Panc1 (cell line): ENCODE results near the gene MED14. TPM values are rescaled to one million over a fixed set of nuclear protein-coding genes. Genes with fewer than 3 reads are reported as not detected.

Source experiments
- ATAC-seq: fragments of 200-7000 bp; cut with Tn5 transposase; 2 replicates; pipeline ENCODE4 v1.9.1; 2020; ENCODE audit warnings: mild to moderate bottlenecking, moderate library complexity
- BruUV-seq: library from RNA; stranded (reverse); fragments of 400-500 nt; replicated peaks from 2 replicates; lab custom pipeline; 2021; lab: Mats Ljungman, UMichigan
- CTCF ChIA-PET: fragments of 300-600 bp; sonication (Branson Sonifier 250); formaldehyde crosslinking; loops from one replicate; lab custom pipeline; 2022; ENCODE audit warnings: antibody characterized with exemption; lab: Charles Lee
- POLR2A ChIA-PET: fragments of 300-600 bp; sonication (Branson Sonifier 250); formaldehyde crosslinking; loops from one replicate; lab custom pipeline; 2022; ENCODE audit warnings: antibody characterized with exemption; lab: Charles Lee
- DNase-seq: peaks from one replicate; pipeline ENCODE4 v3.0.0-alpha.2; 2010; ENCODE audit warnings: low read depth, low spot score
- H3K27ac ChIP-seq: 2 replicates; pipeline ENCODE4 v1.5.1; 2011; ENCODE audit warnings: mild to moderate bottlenecking, low read length, inconsistent platforms
- H3K27me3 ChIP-seq: fragments of 200-500 bp; sonication (Bioruptor generic); 2 replicates; pipeline ENCODE4 v1.6.0; 2014; ENCODE audit warnings: low read length, inconsistent platforms; ENCODE audit not compliant: control insufficient read depth, insufficient read depth
- H3K36me3 ChIP-seq: fragments of 200-500 bp; sonication (Bioruptor generic); 2 replicates; pipeline ENCODE4 v1.5.1; 2014; ENCODE audit warnings: inconsistent platforms, mild to moderate bottlenecking, low read length, moderate library complexity; ENCODE audit not compliant: control insufficient read depth, insufficient read depth
- H3K4me1 ChIP-seq: 2 replicates; pipeline ENCODE4 v1.5.1; 2011; ENCODE audit warnings: inconsistent platforms, mild to moderate bottlenecking, low read length, moderate library complexity; ENCODE audit not compliant: control insufficient read depth, insufficient read depth
- H3K4me3 ChIP-seq, 2 experiments: 2 replicates each; pipeline ENCODE4 v1.5.1; 2011 to 2012; ENCODE audit warnings: low read depth in 2 of 2, low read length in 2 of 2, mild to moderate bottlenecking in 2 of 2, inconsistent platforms in 1 of 2, moderate library complexity in 1 of 2
- H3K9me3 ChIP-seq: fragments of 200-500 bp; sonication (Bioruptor generic); 2 replicates; pipeline ENCODE4 v1.5.1; 2014; ENCODE audit warnings: low read depth, mild to moderate bottlenecking, inconsistent platforms, low read length, moderate library complexity; ENCODE audit not compliant: control insufficient read depth, insufficient read depth
- CTCF ChIP-seq: fragments of 450-650 bp; IDR thresholded peaks from 2 replicates; pipeline ENCODE4 v1.5.1; 2017; ENCODE audit warnings: mild to moderate bottlenecking
- POLR2AphosphoS5 ChIP-seq: IDR thresholded peaks from 2 replicates; pipeline ENCODE4 v1.6.1; 2012; ENCODE audit warnings: mild to moderate bottlenecking, low read depth, low read length, moderate library complexity
- REST ChIP-seq, 2 experiments: IDR thresholded peaks; 2 replicates each; pipeline ENCODE4 v1.6.1; 2011 to 2012; ENCODE audit warnings: low read depth in 2 of 2, control low read depth in 1 of 2, low read length in 1 of 2, mild to moderate bottlenecking in 1 of 2, moderate library complexity in 1 of 2; ENCODE audit not compliant: insufficient read depth in 1 of 2
- SIN3A ChIP-seq: IDR thresholded peaks from 2 replicates; pipeline ENCODE4 v1.6.1; 2012; ENCODE audit warnings: low read depth, mild to moderate bottlenecking, low read length, moderate library complexity, borderline replicate concordance; ENCODE audit not compliant: insufficient read depth
- TCF7L2 ChIP-seq: IDR thresholded peaks from 2 replicates; pipeline ENCODE4 v1.6.1; 2011; ENCODE audit warnings: mild to moderate bottlenecking, low read depth, low read length, inconsistent platforms
- in situ Hi-C: cut with HindIII; loops from 2 replicates; pipeline ENCODE4 v1.10.0; 2016; ENCODE audit warnings: low sequenced_read_pairs, low pct_unique_long_range_greater_than_20kb
- intact Hi-C: fragments of 100-400 bp; cut with micrococcal nuclease; formaldehyde crosslinking; loops from one replicate; pipeline ENCODE4 v1.10.0; 2022; ENCODE audit not compliant: unreplicated experiment
- total RNA-seq: library from RNA; stranded (reverse); gene quantifications from one replicate; pipeline ENCODE4 v1.2.1, GENCODE V29; 2021; ENCODE audit not compliant: unreplicated experiment

The MED14 gene
- total RNA-seq, 1 experiment from 2014 or later = 45.4 TPM

- no peaks in the 10 kb centered on the region for H3K4me1 ChIP-seq
- H3K9me3 ChIP-seq = no peaks in the 10 kb centered on the region
- H3K4me3 ChIP-seq = no peak overlapping the region
- H3K27me3 ChIP-seq = no peaks in the 10 kb centered on the region
- H3K36me3 ChIP-seq = peaks cover 7% of the 10 kb centered on the region
- DNase-seq (no peak), ATAC-seq (no peak)
- BruUV-seq = no TSS peak
- intact Hi-C loops (no loop called here), in situ Hi-C loops (no loop called here)
- TF ChIP-seq REST (IDR thresholded peaks at IDR 0.05; ENCODE audit: insufficient read depth in 1 of 2, low read depth in 2 of 2, low read length in 1 of 2) (no peak), TCF7L2 (no peak), POLR2AphosphoS5 (no peak), CTCF (no peak), SIN3A (no peak)
- no peak overlapping the region for H3K27ac ChIP-seq
- CTCF ChIA-PET = no interaction called here
- POLR2A ChIA-PET = no interaction called here
These were observed 97.7 kb downstream of the MED14 start for GRCh38 chrX:40637687-40638086.

- Histone ChIP-seq H3K9me3 (no peaks in the 10 kb centered on the region), H3K4me1 (no peaks in the 10 kb centered on the region), H3K27ac (no peak overlapping the region), H3K27me3 (no peaks in the 10 kb centered on the region), H3K4me3 (no peak overlapping the region), H3K36me3 (peaks cover 7% of the 10 kb centered on the region)
- DNase-seq (no peak), ATAC-seq (no peak)
- TF ChIP-seq CTCF = no peak
- TF ChIP-seq REST (IDR thresholded peaks at IDR 0.05; ENCODE audit: insufficient read depth in 1 of 2, low read depth in 2 of 2, low read length in 1 of 2) = no peak
- TF ChIP-seq SIN3A = no peak
- no peak for TF ChIP-seq POLR2AphosphoS5
- TF ChIP-seq TCF7L2 = no peak
- no TSS peak for BruUV-seq
- in situ Hi-C loops (no loop called here), intact Hi-C loops (no loop called here)
- POLR2A ChIA-PET = no interaction called here
- CTCF ChIA-PET = no interaction called here
These were observed 103.1 kb downstream of the MED14 start for GRCh38 chrX:40632199-40632598.
